HG02938 (cell line): ENCODE measurements around the gene FGF3.

ENCODE experiments used
- ATAC-seq: cut with Tn5 transposase; IDR thresholded peaks from one replicate; pipeline ENCODE4 v1.9.1; 2021; ENCODE audit warnings: mild to moderate bottlenecking, moderate library complexity; ENCODE audit not compliant: unreplicated experiment

The FGF3 gene

DNA sequence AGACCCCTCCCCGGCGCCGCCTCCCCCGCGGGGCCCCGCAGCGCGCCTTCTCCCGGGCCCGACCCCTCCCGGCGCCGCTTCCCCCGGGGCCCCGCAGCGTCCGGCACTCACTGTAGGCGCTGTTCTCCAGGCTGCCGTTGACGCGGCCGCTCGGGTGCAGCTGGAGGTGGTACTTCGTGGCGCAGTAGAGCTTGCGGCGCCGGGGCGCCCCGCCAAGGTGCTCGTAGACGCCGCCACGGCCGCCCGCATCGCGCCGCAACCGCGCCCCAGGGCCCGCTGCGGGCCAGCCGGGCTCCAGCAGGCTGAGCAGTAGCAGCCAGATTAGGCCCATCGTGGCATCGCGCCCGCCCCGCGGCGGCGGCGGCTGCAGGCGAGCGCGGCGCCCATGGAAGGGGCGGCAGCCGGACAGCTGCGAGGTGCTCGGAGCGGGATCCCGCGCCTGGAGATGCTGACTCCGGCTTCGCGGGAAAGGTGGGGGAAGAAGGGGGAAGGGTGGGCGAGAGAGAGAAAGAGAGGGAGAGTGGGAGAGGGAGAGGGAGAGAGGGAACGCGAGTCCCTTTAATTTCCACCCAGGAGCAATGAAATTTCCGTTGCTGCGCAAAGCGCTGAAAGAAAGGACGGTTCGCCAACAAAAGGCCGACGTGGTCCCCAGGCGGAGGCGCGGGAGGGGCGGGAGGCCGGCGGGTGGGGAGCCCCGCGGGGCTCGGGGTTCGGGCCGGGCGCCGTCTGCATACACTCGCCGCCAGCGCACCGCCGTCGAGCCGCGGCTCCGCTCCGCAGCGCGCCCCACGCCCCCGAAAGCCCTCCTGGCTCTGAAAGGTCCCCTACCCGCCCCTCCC, at the start of gene FGF3:
TSS of gene FGF3 (minus strand) at position 814 of the 839 bp plus-strand sequence. CDS start at position 331, 483 bp downstream.
- no peak for ATAC-seq

DNA sequence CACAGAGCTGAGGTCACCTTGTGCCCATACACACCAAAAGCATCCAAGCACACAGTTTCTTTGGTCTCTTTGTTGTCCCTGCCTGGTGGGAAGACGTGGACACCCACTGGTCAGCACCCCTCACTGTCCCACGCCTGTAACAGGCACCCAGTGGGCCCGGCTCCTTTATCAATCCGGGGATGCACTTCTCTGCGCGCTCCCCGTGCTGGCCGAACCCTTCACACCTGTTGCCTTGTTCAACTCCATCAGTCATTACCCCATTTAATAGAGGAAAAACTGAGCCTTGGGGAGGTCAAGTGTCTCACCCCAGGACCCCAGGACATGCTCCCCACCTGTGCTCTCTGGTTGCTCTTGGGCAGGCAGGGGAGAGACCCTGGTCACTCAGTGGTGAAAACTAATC, 49.7 kb upstream of the FGF3 start:
- ATAC-seq = no peak

DNA sequence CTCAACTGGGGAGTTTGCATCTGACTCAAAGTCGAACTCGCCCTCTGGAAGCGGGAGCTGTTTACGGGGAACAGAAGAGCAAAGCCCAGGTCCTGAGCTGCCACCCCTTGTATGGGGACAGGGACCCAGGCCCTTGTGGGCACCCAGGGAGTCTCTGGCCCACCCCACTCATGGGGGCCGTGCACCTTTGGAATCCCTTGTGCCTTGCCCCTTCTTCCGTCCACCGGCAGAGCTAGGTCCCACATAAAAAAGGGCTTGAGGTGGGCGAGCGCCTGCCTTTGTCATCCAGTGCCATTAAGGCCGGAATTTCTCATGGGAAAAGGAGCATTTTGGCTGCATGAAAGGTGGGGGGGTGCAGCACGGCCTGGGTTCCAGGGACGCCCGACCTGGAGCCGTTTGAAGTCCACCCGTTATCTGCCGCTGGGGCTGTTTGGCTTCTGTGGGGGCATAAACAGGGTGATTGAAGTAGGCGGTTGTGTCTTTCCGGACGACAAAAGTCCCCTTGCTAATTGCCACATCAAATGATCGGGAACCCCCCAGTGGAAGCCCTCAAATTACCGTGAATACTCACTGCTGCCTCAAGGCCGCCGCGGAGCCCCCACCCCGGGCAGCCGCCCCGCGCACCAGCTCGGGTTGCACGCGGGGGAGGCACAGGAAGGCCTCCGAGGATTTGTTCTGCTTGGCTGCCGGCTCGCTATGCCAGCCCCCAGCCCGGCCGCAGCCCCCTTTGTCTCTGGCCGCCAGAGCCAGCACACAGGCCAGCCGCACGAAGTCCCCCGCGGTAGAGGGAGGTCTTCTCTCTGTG, 49.0 kb upstream of the FGF3 start:
- ATAC-seq = no peak

DNA sequence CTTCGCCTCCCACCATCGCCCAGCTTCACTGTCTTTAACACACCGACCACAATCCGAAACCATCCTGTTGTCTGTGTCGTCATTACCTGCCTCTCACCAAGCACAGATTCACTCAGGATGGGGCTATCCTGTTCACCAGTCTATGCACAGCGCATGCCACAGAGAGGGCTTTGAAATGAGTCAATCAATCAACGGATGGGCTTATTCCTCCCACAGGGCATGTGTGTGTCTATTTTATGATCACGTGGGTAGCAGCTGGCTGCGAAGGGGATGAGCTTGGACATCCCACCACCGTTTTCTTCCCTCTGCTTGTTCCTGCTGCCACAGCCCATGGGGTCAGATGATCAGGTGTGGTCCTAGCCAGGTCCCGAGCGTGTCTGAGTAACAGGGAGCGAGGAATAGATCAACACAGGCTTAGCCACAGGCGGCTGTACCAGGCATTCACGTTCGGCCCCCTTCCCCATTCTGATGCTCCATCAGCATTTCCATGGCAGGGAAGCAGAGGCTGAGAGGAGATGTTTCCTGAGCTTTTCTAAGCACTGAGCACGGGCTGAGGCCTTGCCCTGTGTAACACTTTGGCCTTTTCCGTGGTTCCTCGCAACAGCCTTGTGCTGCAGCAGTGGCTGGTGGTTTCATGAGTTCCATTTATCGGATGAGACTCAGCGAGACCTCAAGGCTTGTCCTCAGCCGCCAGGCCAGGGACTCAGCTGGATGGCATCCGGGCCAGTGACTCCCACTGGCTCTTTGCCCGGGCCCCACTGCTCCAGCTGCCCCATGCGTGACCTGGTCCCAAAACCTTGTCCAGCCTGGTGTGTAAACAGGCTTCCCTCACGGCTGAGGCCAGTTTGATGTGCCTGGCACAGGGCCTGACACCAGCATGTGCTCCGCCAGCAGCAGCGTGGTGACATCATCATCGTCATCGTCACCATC, 48.1 kb upstream of the FGF3 start:
- ATAC-seq = no peak

DNA sequence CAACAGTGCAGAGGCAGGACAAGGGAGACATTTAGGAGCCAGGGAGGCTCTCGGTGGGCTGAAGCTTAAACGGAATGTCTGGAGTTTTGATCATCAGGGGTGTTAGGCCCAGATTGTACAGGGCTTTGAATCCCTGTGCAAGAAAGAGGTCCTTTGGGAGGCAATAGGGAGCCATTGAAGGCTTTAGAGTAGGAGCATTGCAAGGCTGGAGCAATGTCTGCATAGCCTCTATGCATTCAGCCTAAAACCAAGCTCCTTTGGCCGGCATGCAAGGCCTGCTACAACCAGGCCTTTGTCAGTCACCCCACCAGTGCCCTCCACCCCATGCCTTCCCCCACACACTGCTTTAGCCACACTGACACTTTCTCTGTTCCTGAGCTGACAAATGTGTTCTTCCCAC, 47.4 kb upstream of the FGF3 start:
- no peak for ATAC-seq

DNA sequence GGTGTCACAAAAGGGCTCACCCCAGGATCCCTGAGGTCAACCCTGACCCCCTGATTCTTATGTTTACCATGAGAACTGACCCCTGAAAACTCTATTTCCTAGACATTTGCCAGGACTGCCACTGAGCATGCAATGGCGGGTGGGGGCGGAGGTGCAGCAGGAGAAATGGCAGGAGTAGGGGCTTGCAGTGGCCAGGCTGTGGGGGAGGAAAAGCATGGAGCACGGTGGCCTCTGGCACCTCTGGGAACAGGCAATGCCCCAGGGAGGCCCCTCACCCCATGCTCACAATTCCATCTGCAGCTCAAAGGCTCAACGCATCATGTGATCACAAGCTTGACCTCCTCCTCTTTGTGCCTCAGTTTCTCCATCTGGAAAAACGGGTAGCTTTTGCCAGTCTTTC, 46.5 kb upstream of the FGF3 start:
- no peak for ATAC-seq

- ATAC-seq = no peak
Measured at GRCh38 chr11:69864686-69865661, 45.8 kb upstream of the FGF3 start.

DNA sequence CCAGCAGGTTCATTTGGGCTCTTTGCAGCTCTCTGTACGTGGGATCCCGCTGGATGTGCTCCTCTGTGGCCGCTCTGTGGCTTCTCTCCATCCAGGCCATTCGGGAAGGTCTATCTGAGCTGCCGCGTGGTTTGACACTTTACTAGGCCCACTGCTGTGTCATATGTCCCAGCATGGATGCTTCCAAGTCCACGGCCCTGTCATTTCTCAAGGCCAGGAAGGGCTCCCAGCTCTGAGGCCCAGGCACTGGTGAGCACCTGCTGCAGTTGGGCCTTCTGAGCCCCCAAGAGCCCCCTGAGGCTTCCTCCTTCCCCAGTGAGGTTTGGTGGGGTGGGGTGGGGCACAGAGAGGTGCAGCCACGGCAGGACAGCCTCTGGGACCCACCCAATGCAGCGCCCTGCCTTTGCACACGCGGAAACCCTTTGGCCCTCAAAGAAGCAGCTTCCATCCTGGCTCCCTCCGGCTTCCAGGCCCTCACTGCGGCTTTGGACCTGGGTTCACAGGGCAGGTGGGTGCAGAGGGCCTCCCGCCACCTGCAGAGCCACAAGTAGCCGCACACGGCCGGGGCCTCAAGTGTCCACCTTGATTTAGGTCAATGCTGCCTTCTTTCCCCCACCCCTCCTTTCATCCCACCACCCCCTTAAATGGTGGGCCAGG, 44.5 kb upstream of the FGF3 start:
- no peak for ATAC-seq

- ATAC-seq = no peak
Measured at GRCh38 chr11:69862797-69863543, 43.8 kb upstream of the FGF3 start.

DNA sequence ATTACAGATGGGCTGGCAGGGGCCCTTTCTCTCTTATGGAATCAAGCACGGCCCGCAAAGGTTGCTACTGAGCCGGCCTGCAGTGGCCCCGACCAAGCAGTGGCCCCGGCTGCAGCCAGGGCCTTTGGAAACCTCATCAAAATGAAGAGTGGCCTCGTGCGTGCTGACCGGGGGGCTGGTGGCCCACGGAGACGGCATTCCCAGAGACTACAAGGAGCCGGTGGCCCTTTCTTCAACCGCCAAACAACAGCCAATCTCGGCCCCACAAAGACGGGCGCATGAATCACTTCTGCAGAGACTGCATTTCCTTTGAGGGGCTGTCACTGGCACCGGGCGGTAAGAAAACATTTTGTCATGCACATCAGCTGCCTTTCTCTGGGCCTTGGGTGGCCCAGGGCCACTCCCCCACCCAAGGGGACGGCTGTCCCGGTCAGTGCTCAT, 43.1 kb upstream of the FGF3 start:
- no peak for ATAC-seq

- no peak for ATAC-seq
Measured at GRCh38 chr11:69861901-69862300, 42.7 kb upstream of the FGF3 start.

DNA sequence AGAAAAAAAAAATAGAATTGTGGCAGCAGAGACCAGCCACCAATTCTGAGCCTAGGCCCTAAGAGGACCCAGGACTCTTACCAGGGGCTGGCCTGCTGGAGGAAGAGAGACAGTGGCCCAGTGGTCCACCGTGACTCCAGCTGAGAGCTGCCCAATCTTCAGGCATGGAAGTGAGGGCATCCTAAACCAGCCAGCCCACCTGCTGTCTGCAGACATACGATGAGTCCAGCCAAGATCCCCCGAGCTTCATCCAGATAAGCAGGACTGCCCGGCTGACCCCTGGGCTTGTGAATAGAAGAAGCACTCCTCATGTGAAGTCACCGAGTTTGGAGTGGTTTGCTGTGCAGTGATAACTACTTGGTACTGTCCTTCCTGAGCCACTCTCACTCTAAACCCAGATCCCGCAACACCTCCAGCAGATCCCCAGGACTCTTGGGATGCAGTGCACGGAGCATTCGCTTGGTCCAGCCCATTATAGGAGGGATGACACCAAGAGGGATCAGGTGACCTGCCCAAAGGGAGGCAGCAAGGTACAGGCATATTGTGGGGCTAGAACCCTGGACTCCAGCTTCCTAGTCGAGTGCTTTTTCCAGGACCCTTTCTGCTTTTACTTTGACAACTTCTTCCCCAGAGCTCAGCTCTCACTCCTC, 41.7 kb upstream of the FGF3 start:
- ATAC-seq = no peak

- ATAC-seq = no peak
Measured at GRCh38 chr11:69860244-69860643, 41.0 kb upstream of the FGF3 start.

GRCh38 chr11:69859275-69859934, 40.2 kb upstream of the FGF3 start:
- ATAC-seq = no peak

DNA sequence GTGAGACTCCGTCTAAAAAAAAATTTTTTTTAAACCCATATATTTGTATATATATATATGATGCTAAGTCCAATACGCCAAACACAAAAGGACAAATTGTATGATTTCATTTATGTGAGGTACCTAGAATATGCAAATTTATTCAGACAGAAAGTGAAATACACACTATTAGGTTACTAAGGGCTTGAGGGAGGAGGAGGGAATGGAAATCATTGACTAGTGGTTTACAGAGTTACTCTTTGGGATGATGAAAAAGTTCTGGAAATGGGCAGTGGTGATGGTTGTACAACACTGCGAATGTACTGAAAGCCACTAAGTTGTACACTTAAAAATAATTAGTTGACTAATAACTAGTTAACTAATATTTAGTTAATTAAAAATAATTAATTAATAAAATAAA, 36.2 kb upstream of the FGF3 start:
- ATAC-seq = no peak

- ATAC-seq = no peak
Measured at GRCh38 chr11:69854713-69855112, 35.5 kb upstream of the FGF3 start.

DNA sequence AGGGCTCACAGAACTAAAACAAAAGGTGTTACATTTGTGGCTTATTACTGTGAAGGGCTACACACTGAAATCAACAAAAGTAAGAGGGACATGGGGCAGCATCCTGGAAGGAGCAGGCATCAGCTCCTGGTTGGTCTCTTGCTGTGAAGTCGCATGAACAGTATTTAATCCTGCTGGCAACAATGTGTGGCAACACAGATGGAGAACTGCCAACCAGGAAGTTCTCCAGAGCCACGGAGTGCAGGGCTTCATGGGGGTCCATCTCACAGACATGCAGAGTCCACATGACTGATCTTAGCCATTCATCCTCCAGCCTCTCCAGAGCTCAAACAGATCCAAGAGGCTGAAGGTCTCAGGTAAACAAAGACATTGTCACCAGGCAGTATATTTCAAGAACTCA, 32.8 kb upstream of the FGF3 start:
- ATAC-seq = no peak

- no peak for ATAC-seq
Measured at GRCh38 chr11:69848201-69848600, 29.0 kb upstream of the FGF3 start.
